Measurements from ENCODE around the gene CISD3.
A peak's percentile ranks its signal among the peaks of the same experiment; 100 is the strongest.

DNA sequence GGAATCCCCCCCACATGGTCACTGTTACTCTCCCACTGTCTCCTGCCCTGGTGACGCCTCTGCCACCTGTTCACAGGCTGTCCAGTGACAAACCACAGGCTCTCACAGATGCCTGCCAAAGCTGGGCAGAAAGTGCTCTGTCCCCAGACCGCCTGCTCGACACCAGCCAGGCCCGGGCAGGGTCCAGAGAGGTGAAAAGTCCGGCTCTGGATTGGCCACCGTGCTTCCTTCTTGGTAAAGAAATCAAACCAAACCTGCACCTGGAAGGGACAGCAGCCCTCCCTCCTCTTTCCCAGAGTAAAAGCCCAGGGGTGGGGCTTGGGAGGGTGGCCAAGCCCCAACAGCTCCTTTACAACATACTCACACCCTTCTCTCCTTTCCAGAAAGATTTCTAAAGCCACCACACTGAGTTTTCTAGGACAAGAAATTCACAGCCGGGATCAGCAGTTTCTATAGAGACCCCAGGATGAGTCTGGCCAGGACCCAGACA, 11.8 kb downstream of the CISD3 start:
- TF ChIP-seq ZNF560 (tag by site-specific recombination; IDR thresholded peaks at IDR 0.05; ENCODE audit: borderline replicate concordance) (no peak), MZF1 (tag by site-specific recombination; IDR thresholded peaks at IDR 0.05; ENCODE audit: borderline replicate concordance) (no peak), ZNF155 (tag by site-specific recombination; IDR thresholded peaks at IDR 0.05) (no peak), ZNF707 (tag by site-specific recombination; IDR thresholded peaks at IDR 0.05) (no peak), ZSCAN16 (tag by site-specific recombination; IDR thresholded peaks at IDR 0.05) (no peak), ZNF184 (tag by site-specific recombination; IDR thresholded peaks at IDR 0.05) (no peak), ZNF274 (IDR thresholded peaks at IDR 0.05; ENCODE audit: low read length) (no peak), ZNF274 (tag by site-specific recombination; IDR thresholded peaks at IDR 0.05; ENCODE audit: borderline replicate concordance) (no peak), SCRT2 (tag by site-specific recombination; IDR thresholded peaks at IDR 0.05) (peak; percentile 49; the same call in 1 of the 2 replicates), ZNF24 (tag by site-specific recombination; IDR thresholded peaks at IDR 0.05) (no peak), ZNF121 (tag by site-specific recombination; IDR thresholded peaks at IDR 0.05) (no peak)
- TF ChIP-seq, protein P1, sequence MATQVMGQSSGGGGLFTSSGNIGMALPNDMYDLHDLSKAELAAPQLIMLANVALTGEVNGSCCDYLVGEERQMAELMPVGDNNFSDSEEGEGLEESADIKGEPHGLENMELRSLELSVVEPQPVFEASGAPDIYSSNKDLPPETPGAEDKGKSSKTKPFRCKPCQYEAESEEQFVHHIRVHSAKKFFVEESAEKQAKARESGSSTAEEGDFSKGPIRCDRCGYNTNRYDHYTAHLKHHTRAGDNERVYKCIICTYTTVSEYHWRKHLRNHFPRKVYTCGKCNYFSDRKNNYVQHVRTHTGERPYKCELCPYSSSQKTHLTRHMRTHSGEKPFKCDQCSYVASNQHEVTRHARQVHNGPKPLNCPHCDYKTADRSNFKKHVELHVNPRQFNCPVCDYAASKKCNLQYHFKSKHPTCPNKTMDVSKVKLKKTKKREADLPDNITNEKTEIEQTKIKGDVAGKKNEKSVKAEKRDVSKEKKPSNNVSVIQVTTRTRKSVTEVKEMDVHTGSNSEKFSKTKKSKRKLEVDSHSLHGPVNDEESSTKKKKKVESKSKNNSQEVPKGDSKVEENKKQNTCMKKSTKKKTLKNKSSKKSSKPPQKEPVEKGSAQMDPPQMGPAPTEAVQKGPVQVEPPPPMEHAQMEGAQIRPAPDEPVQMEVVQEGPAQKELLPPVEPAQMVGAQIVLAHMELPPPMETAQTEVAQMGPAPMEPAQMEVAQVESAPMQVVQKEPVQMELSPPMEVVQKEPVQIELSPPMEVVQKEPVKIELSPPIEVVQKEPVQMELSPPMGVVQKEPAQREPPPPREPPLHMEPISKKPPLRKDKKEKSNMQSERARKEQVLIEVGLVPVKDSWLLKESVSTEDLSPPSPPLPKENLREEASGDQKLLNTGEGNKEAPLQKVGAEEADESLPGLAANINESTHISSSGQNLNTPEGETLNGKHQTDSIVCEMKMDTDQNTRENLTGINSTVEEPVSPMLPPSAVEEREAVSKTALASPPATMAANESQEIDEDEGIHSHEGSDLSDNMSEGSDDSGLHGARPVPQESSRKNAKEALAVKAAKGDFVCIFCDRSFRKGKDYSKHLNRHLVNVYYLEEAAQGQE (tag by site-specific recombination; IDR thresholded peaks at IDR 0.05) = no peak
- TF ChIP-seq, protein P2, sequence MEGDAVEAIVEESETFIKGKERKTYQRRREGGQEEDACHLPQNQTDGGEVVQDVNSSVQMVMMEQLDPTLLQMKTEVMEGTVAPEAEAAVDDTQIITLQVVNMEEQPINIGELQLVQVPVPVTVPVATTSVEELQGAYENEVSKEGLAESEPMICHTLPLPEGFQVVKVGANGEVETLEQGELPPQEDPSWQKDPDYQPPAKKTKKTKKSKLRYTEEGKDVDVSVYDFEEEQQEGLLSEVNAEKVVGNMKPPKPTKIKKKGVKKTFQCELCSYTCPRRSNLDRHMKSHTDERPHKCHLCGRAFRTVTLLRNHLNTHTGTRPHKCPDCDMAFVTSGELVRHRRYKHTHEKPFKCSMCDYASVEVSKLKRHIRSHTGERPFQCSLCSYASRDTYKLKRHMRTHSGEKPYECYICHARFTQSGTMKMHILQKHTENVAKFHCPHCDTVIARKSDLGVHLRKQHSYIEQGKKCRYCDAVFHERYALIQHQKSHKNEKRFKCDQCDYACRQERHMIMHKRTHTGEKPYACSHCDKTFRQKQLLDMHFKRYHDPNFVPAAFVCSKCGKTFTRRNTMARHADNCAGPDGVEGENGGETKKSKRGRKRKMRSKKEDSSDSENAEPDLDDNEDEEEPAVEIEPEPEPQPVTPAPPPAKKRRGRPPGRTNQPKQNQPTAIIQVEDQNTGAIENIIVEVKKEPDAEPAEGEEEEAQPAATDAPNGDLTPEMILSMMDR (tag by site-specific recombination; IDR thresholded peaks at IDR 0.05) = no peak

Data from HEK293 (cell line).